Fibroblast of the aortic adventitia (primary cell): ENCODE results near the gene HDAC8. TPM values are rescaled to one million over a fixed set of nuclear protein-coding genes. Genes with fewer than 3 reads are reported as not detected.
"Not testable (repeated sequence)": the region's sequence is repeated elsewhere in the genome, so short reads cannot be mapped to it uniquely, and the experiment has no call there.

Experiments
- DNase-seq: peaks from one replicate; pipeline ENCODE4 v3.0.0-alpha.2; 2010; ENCODE audit warnings: low read depth
- H3K4me3 ChIP-seq: 2 replicates; pipeline ENCODE4 v1.5.1; 2011; ENCODE audit warnings: low read depth, mild to moderate bottlenecking, control low read depth, low read length, moderate library complexity
- total RNA-seq: library from RNA; depleted of rRNA; stranded (reverse); fragments of >200 nt; gene quantifications from 2 replicates; pipeline ENCODE4 v1.2.3, GENCODE V29; 2012; ENCODE audit warnings: low replicate concordance
- TF ChIP-seq, protein P1 (sequence below): IDR thresholded peaks from 2 replicates; pipeline ENCODE4 v1.5.1; 2011; ENCODE audit warnings: mild to moderate bottlenecking, low read length, control low read depth, inconsistent platforms; ENCODE audit not compliant: insufficient read depth

HDAC8 gene
- total RNA-seq, 1 donor, result 18.9 TPM

DNA sequence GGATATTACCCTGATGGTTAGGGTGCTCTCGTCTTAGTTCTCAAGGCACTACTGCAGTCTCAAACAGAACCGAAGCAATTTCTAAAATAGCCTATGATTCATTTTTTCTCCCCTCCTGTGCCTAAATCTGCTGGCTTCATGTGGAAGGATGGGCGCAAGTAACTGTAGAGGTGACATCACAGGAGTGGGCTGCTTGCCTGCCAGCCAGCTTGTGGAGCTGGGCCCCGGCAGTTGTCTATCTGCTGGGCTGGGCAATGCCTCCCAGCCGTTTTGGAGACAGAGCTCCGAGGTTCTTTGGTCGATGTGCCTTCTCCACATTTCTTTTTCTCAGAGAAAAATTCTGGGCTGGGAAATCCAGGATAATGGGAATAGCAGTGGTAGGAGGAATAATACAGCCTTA is 232.6 kb downstream of the HDAC8 start:
- no peak for DNase-seq
- no peak overlapping the region for H3K4me3 ChIP-seq
- TF ChIP-seq, protein P1, sequence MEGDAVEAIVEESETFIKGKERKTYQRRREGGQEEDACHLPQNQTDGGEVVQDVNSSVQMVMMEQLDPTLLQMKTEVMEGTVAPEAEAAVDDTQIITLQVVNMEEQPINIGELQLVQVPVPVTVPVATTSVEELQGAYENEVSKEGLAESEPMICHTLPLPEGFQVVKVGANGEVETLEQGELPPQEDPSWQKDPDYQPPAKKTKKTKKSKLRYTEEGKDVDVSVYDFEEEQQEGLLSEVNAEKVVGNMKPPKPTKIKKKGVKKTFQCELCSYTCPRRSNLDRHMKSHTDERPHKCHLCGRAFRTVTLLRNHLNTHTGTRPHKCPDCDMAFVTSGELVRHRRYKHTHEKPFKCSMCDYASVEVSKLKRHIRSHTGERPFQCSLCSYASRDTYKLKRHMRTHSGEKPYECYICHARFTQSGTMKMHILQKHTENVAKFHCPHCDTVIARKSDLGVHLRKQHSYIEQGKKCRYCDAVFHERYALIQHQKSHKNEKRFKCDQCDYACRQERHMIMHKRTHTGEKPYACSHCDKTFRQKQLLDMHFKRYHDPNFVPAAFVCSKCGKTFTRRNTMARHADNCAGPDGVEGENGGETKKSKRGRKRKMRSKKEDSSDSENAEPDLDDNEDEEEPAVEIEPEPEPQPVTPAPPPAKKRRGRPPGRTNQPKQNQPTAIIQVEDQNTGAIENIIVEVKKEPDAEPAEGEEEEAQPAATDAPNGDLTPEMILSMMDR, result no peak

DNA sequence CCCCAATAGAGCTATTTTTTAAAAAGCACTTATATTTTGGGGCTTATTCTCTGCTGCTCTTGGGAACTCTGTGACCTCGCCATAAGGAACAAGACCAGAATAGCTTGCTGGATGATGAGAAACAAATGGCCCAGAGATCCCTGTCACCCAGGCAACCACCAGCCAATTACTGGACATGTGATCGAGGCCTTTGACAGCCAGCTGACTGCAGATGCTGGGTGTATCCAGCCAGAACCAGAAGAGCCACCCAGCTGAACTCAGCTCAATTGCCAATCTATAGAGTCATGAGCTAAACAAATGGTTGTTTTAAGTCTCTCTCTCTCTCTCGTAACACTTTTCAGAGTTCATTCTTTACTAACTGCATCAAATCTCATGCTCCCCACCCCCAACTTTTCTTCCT is 242.5 kb downstream of the HDAC8 start:
- TF ChIP-seq, protein P1, result no peak
- no peak for DNase-seq
- H3K4me3 ChIP-seq, result no peak overlapping the region

DNA sequence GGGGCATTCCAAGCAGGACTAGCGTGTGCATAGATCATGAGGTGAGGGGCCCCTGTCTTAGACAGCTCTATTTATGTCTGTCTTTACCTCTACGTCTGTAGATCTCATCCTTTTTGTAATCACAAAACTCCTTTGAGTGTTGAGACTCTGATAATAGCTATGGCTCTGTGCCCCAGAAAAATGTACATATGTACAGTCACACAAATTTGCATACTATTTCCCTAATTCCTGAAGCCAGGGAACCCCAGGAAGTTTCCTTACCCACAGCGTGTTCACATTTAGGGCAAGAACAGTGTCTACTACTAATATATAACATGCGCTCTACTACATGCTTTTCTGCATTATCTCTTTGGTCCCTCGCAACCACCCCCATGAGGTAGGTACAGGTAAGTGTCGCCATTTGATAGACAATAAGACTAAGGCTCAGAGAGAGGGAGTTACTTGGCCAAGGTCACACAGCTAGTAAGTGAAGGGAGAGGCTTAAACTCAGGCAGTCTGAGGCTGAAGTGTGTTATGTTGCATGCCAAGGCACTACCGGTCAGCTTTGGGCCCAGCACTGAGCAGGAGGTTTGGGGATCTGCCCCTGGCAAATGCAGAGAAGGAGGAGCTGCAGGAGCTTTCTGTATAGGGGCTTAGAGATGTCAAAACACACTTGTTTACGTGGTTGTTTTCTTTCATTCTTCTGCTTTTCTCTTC is 245.9 kb downstream of the HDAC8 start:
- TF ChIP-seq, protein P1, result no peak
- H3K4me3 ChIP-seq, result no peak overlapping the region
- no peak for DNase-seq

DNA sequence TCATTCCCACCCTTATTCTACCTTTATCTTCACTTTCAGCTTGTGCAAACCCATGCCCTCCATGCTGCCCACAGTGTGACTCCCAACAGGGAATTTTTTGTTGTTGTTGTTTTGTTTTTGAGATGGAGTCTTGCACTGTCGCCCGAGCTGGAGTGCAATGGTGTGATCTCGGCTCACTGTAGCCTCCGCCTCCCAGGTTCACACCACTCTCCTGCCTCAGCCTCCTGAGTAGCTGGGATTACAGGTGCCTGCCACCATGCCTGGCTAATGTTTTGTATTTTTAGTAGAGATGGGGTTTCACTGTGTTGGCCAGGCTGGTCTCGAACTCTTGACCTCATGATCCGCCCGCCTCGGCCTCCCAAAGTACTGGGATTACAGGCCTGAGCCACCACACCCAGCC is 253.0 kb downstream of the HDAC8 start:
- not testable (repeated sequence) for DNase-seq, H3K4me3 ChIP-seq

DNA sequence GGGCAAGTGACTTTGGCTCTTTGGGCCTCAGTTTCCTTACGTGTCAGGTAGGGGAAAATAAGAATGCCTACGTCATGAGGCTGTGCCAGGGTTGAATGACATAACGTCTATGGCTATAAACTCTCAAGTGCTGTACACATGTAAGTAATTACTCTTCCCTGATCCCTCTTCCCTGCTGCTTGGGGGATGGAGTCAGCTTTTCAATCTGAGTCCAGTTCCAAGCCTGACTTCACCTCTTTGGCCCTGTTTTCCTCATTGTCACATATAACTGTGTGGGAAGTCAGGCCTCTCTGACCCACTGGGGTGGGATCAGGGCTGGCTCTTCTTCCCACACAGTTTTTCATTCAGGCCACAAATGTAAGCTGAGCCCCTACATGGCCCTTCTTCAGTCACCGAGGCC is 255.5 kb downstream of the HDAC8 start:
- no peak overlapping the region for H3K4me3 ChIP-seq
- TF ChIP-seq, protein P1, result no peak
- no peak for DNase-seq

DNA sequence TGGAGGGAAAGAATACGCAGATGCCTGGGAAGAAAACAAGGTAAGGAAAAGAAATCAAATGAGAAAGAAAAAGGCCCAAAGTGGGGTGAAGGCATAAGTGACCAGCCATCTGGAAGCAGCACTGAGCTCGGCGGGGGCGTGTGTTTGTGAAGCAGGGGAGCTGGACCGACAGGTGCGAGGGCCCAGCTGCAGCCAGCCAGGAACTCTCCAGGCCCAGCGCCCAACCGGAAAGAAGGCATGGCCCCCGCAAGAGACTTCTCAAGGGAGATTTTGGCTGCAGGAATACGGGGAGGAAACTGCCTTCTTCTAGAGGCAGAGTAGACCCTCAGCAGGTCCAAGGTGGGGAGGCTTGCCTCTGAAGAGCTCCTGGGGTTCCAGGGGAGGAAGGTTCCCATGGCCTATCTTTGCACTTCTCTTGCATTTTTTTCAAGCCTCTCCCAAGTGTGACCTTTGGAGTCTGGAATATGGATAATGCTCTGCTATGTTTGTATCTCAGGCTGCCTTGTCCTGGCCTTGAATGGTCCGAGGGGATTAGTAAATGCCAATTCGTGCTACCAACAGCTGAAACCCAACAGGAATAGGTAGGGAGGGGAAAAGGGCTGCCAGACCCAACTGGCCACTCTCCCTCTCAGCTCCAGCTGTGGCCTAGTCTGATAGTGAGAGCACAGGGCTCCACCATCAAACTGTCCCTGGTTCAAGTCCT is 256.1 kb downstream of the HDAC8 start:
- TF ChIP-seq, protein P1, result no peak
- H3K4me3 ChIP-seq, result no peak overlapping the region
- no peak for DNase-seq

DNA sequence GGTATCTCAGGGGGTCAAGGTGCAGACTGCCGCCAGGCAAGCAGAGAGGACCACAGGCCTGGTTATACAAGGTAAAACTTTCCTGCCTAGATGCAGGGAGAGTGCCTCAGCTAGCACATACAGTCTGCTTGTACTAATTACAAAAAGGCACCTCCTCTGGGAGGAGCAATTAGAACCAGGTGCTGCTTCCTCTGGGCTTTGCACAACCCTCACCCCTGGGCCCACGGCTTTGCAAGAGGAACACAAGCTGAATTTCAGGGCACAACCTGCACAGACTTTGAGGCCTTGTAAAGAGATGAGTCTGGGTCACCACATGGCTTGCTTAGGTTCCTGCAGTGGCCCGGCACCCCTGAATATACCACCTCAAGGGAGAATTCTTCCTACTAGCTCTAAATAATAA is 257.8 kb downstream of the HDAC8 start:
- H3K4me3 ChIP-seq, result no peak overlapping the region
- no peak for DNase-seq
- TF ChIP-seq, protein P1, result no peak
